Left ventricle myocardium inferior (tissue), 1 donor: ENCODE results near the gene PARD3B. TPM values are rescaled to one million over a fixed set of nuclear protein-coding genes. Genes with fewer than 3 reads are reported as not detected.

Experiments used
- DNase-seq: peaks from one replicate; pipeline ENCODE4 v3.0.0-alpha.2; 2020
- H3K27ac ChIP-seq: fragments of 200-600 bp; replicated peaks from 2 replicates; pipeline ENCODE4 v1.8.0; 2021
- H3K27me3 ChIP-seq: fragments of 200-600 bp; 2 replicates; pipeline ENCODE4 v1.8.0; 2021; ENCODE audit warnings: low read depth
- H3K36me3 ChIP-seq: fragments of 200-600 bp; 2 replicates; pipeline ENCODE4 v1.8.0; 2021
- H3K4me1 ChIP-seq: fragments of 200-600 bp; 2 replicates; pipeline ENCODE4 v1.8.0; 2021
- H3K4me3 ChIP-seq: fragments of 200-600 bp; 2 replicates; pipeline ENCODE4 v1.8.0; 2021; ENCODE audit warnings: mild to moderate bottlenecking, moderate library complexity
- H3K9me3 ChIP-seq: fragments of 200-600 bp; replicated peaks from 2 replicates; pipeline ENCODE4 v1.8.0; 2021
- intact Hi-C: fragments of 100-400 bp; cut with micrococcal nuclease; formaldehyde crosslinking; loops from one replicate; pipeline ENCODE4 v1.11.0; 2022
- total RNA-seq: library from RNA; stranded (reverse); fragmentation: NEBNext Ultra II Directional; extraction: Animal tissue kit (Norgen Biotek cat#: 25700); gene quantifications from one replicate; pipeline ENCODE4 v1.2.1, GENCODE V29; 2021
- TF ChIP-seq, protein P1 (sequence below): fragments of 200-600 bp; IDR thresholded peaks from 2 replicates; pipeline ENCODE4 v1.8.0; 2021; ENCODE audit warnings: antibody characterized with exemption, mild to moderate bottlenecking, borderline replicate concordance
- donor health status: DM: no; HTN: yes; CAD: no; lungs with severe emphysema.

The PARD3B gene
- total RNA-seq, 1 donor from 2014 or later = 9.1 TPM

DNA sequence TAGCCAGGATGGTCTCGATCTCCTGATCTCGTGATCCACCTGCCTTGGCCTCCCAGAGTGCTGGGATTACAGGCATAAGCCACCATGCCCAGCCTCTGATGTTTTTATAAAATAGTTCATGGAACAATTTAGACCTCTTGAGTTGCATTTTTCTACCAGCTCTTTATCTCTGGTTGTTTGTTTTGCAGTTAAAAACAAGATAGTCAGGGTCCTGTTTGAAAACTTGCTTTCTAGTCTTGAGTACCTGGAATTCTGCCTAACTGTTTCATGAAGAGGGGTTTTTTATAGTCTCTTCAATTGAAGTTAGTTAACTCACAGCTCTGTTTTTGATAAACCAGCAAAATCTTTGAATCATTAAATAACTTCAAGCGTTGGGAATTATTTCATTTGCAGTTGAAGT is 244.8 kb downstream of the PARD3B start:
- intact Hi-C loops = no loop called here

DNA sequence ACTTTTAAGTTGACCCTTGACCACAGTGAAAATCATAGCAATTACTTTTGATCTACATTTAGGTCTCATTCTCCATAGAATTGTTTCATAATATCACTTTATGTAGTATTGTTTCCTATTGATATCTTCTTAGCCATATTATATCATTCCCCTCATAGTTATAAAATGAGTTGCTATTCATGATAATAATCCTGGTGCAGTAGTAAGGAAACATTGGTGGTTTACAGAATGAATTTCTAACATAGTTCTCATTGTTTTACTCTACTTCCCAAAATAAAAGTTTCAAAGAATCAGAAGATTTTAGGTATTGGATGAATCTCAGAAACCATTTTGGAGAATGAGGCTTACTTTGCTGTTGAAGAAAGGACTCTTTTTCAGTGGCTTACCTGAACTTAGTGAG is 246.0 kb downstream of the PARD3B start:
- TF ChIP-seq, protein P1, sequence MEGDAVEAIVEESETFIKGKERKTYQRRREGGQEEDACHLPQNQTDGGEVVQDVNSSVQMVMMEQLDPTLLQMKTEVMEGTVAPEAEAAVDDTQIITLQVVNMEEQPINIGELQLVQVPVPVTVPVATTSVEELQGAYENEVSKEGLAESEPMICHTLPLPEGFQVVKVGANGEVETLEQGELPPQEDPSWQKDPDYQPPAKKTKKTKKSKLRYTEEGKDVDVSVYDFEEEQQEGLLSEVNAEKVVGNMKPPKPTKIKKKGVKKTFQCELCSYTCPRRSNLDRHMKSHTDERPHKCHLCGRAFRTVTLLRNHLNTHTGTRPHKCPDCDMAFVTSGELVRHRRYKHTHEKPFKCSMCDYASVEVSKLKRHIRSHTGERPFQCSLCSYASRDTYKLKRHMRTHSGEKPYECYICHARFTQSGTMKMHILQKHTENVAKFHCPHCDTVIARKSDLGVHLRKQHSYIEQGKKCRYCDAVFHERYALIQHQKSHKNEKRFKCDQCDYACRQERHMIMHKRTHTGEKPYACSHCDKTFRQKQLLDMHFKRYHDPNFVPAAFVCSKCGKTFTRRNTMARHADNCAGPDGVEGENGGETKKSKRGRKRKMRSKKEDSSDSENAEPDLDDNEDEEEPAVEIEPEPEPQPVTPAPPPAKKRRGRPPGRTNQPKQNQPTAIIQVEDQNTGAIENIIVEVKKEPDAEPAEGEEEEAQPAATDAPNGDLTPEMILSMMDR = no peak
- H3K4me1 ChIP-seq = peaks cover 3% of the 10 kb centered on the region
- DNase-seq = no peak
- intact Hi-C loops = no loop called here
- no peaks in the 10 kb centered on the region for H3K9me3 ChIP-seq
- H3K27me3 ChIP-seq = no peaks in the 10 kb centered on the region
- no peak overlapping the region for H3K27ac ChIP-seq
- H3K4me3 ChIP-seq = no peak overlapping the region
- H3K36me3 ChIP-seq = no peaks in the 10 kb centered on the region

More for the DNA sequence above, 244.8 kb downstream of the PARD3B start:
- no peak for DNase-seq
- no peaks in the 10 kb centered on the region for H3K36me3 ChIP-seq
- peaks cover under 1% of the 10 kb centered on the region for H3K4me1 ChIP-seq
- no peaks in the 10 kb centered on the region for H3K9me3 ChIP-seq
- no peak overlapping the region for H3K4me3 ChIP-seq
- no peaks in the 10 kb centered on the region for H3K27me3 ChIP-seq
- no peak overlapping the region for H3K27ac ChIP-seq
- TF ChIP-seq, protein P1 = no peak

DNA sequence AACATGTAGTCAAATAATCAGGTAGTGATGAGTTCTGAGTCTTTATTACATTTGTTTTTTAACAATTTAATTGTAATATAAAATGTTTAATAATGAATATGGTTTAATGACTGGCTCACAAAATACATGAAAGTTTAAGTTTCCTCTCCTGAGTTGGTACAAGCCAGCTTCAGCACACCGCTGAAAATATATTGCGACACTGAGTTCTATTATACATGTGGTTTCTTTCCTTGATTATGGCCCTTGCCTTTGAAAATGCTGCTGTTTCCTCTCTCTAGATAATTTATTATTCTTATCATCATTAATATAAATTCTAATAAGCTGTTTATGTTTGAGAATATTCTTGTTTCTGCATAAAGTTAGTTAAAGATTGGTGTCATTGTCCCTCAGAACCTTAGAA is 249.3 kb downstream of the PARD3B start:
- H3K27ac ChIP-seq = no peak overlapping the region
- no peak for DNase-seq

DNA sequence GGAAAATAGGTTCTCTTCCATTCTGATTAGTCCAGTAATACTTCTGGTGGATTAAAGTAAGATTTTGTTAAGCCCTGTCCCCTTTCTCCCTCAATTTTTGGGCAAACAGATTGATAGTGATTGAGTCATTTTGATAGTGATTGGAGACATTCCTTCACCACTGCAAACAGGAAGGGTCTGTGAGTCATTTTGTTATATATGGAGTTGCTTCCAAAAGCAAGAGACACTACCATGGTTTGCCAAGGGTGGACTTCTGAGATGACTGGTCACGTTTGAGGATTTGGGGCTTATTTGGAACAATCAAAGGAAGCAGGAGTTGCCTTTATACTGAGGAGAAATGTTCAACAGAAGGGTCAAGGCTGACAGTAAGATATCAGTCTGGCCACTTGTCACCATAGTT is 249.9 kb downstream of the PARD3B start:
- no peak for DNase-seq
- Histone ChIP-seq H3K4me1 (peaks cover 3% of the 10 kb centered on the region), H3K27me3 (no peaks in the 10 kb centered on the region), H3K27ac (no peak overlapping the region), H3K9me3 (no peaks in the 10 kb centered on the region), H3K36me3 (no peaks in the 10 kb centered on the region), H3K4me3 (no peak overlapping the region)
- TF ChIP-seq, protein P1 = no peak
- intact Hi-C loops = no loop called here

More for the DNA sequence above, 249.3 kb downstream of the PARD3B start:
- intact Hi-C loops = no loop called here
- TF ChIP-seq, protein P1 = no peak
- Histone ChIP-seq H3K4me1 (peaks cover 3% of the 10 kb centered on the region), H3K27me3 (no peaks in the 10 kb centered on the region), H3K4me3 (no peak overlapping the region), H3K36me3 (no peaks in the 10 kb centered on the region), H3K9me3 (no peaks in the 10 kb centered on the region)

DNA sequence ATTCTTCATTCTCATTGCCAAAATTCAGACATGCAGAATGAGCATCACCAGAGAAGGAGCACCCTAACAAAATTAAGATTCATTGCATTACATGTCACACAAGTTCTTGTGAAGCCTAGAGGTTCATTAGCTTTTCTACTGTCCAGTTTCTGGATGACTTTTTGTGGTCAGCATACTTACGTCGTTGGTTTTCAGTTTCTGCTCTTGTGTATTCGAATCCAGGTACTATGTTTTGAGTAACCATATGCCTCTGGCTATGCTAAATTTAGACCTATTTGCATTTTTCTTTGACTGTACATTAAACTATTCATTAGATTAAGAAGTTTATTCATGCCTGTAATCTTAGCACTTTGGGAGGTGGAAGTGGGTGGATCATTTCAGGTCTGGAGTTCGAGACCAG is 251.3 kb downstream of the PARD3B start:
- no peak overlapping the region for H3K27ac ChIP-seq
- DNase-seq = no peak
- no peaks in the 10 kb centered on the region for H3K36me3 ChIP-seq
- H3K9me3 ChIP-seq = no peaks in the 10 kb centered on the region
- H3K4me3 ChIP-seq = no peak overlapping the region
- intact Hi-C loops = no loop called here
- TF ChIP-seq, protein P1 = no peak
- no peaks in the 10 kb centered on the region for H3K27me3 ChIP-seq
- peaks cover 3% of the 10 kb centered on the region for H3K4me1 ChIP-seq

DNA sequence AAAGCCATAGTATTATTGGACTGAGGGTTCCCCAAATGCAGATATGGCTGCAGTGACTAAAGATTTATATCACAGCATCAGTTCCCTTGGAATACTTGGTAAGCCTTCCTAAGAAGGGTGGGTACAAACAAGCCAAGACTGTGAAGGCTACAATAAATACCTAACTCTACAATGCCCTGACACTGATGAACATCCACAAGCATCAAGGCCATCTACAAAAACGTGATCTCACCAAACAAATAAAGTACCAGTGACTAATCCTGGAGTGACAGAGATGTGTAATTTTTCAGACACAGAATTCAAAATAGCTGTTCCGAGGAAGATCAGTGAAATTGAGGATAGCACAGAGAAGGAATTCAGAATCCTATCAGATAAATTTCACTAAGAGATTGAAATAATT is 254.5 kb downstream of the PARD3B start:
- Histone ChIP-seq H3K9me3 (no peaks in the 10 kb centered on the region), H3K36me3 (no peaks in the 10 kb centered on the region), H3K4me3 (no peak overlapping the region), H3K27ac (no peak overlapping the region), H3K4me1 (peaks cover 3% of the 10 kb centered on the region), H3K27me3 (no peaks in the 10 kb centered on the region)
- TF ChIP-seq, protein P1 = no peak
- no peak for DNase-seq
- intact Hi-C loops = no loop called here
